Caco-2 (cell line): Measurements from ENCODE around the gene BICDL2. TPM values are rescaled to one million over a fixed set of nuclear protein-coding genes. Genes with fewer than 3 reads are reported as not detected.

Experiments
- BruUV-seq: library from RNA; stranded (reverse); fragments of 400-500 nt; replicated peaks from 2 replicates; lab custom pipeline; 2021; lab: Mats Ljungman, UMichigan
- CTCF ChIA-PET: fragments of 300-600 bp; sonication (Branson Sonifier 250); formaldehyde crosslinking; loops from one replicate; lab custom pipeline; 2022; ENCODE audit warnings: antibody characterized with exemption; lab: Charles Lee
- POLR2A ChIA-PET: fragments of 300-600 bp; sonication (Branson Sonifier 250); formaldehyde crosslinking; loops from one replicate; lab custom pipeline; 2022; ENCODE audit warnings: antibody characterized with exemption; lab: Charles Lee
- DNase-seq, 2 experiments: peaks; one replicate each; pipeline versions ENCODE4 v3.0.0 to v3.0.0-alpha.2; 2020 to 2022
- H3K27me3 ChIP-seq: replicated peaks from 2 replicates; pipeline ENCODE4 v1.6.0; 2011; ENCODE audit warnings: low read length; ENCODE audit not compliant: control insufficient read depth, insufficient read depth
- H3K36me3 ChIP-seq: 2 replicates; pipeline ENCODE4 v1.5.1; 2011; ENCODE audit warnings: low read length; ENCODE audit not compliant: control insufficient read depth, insufficient read depth
- H3K4me1 ChIP-seq: fragments of 250-450 bp; sonication (Bioruptor Pico); 2 replicates; pipeline ENCODE4 v1.5.1; 2020; ENCODE audit warnings: mild to moderate bottlenecking
- H3K4me3 ChIP-seq: 2 replicates; pipeline ENCODE4 v1.5.1; 2011; ENCODE audit warnings: low read depth, mild to moderate bottlenecking, control low read depth, low read length
- H3K9me3 ChIP-seq: fragments of 250-450 bp; sonication (Bioruptor Pico); 2 replicates; pipeline ENCODE4 v1.5.1; 2020; ENCODE audit warnings: mild to moderate bottlenecking, moderate library complexity
- H3K27ac Mint-ChIP-seq: one replicate; pipeline ENCODE4 v1.8.0; 2022; ENCODE audit warnings: mixed read lengths; ENCODE audit not compliant: unreplicated experiment
- H3K27me3 Mint-ChIP-seq: one replicate; pipeline ENCODE4 v1.8.0; 2022; ENCODE audit warnings: mixed read lengths; ENCODE audit not compliant: insufficient read depth, unreplicated experiment
- H3K36me3 Mint-ChIP-seq: one replicate; pipeline ENCODE4 v1.8.0; 2022; ENCODE audit warnings: mild to moderate bottlenecking, mixed read lengths; ENCODE audit not compliant: insufficient read depth, unreplicated experiment
- H3K4me1 Mint-ChIP-seq: one replicate; pipeline ENCODE4 v1.8.0; 2022; ENCODE audit warnings: low read depth, mixed read lengths; ENCODE audit not compliant: unreplicated experiment
- H3K4me3 Mint-ChIP-seq: one replicate; pipeline ENCODE4 v1.8.0; 2022; ENCODE audit warnings: mild to moderate bottlenecking, moderate library complexity, mixed read lengths; ENCODE audit not compliant: unreplicated experiment
- H3K9me3 Mint-ChIP-seq: one replicate; pipeline ENCODE4 v1.8.0; 2022; ENCODE audit warnings: mixed read lengths; ENCODE audit not compliant: unreplicated experiment
- CTCF ChIP-seq, 2 experiments: fragments of 200-600 bp in 1 of 2; IDR thresholded peaks; 1 replicate in 1 of 2; 2 replicates in 1 of 2; pipeline versions ENCODE4 v1.5.1 to v1.8.0; 2011 to 2022; ENCODE audit warnings: antibody characterized with exemption in 1 of 2, control low read depth in 1 of 2, inconsistent platforms in 1 of 2, low read depth in 1 of 2, low read length in 1 of 2, mild to moderate bottlenecking in 1 of 2, moderate library complexity in 1 of 2; ENCODE audit not compliant: insufficient read depth in 1 of 2, severe bottlenecking in 1 of 2, unreplicated experiment in 1 of 2
- intact Hi-C: fragments of 100-400 bp; cut with micrococcal nuclease; formaldehyde crosslinking; loops from one replicate; pipeline ENCODE4 v1.10.0; 2022; ENCODE audit not compliant: unreplicated experiment
- total RNA-seq: library from RNA; stranded (reverse); gene quantifications from 2 replicates; pipeline ENCODE4 v1.2.3, GENCODE V29; 2022

BICDL2 gene
- total RNA-seq, 1 experiment from 2014 or later, result 10.6 TPM

DNA sequence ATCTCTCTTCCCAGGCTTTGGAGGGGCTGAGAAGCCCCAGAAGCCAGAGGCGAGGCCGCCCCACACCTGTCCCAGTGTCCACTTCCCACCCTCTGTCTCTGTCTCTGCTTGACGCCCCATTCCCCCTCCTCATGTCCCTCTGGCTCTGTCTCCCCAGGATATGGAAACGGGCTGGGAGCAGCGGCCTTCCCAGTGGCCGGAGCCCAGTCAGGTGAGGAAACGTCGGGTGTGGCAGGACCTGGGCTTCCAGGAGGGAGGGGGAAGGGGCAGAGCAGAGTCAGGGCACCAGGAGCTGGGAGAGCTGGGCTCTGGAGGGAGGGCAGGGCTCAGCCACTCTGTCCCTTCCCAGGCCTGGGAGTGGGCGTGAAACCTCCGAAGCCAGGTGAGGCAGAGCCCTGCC is 45.9 kb downstream of the BICDL2 start:
- DNase-seq, result no peak
- no peaks in the 10 kb centered on the region for H3K36me3 Mint-ChIP-seq
- no peak overlapping the region for H3K27ac Mint-ChIP-seq
- intact Hi-C loops, result no loop called here
- H3K36me3 ChIP-seq, result no peaks in the 10 kb centered on the region
- H3K4me1 Mint-ChIP-seq, result no peaks in the 10 kb centered on the region
- H3K27me3 ChIP-seq, result no peaks in the 10 kb centered on the region
- no peaks in the 10 kb centered on the region for H3K27me3 Mint-ChIP-seq
- H3K4me3 Mint-ChIP-seq, result no peak overlapping the region
- no peak overlapping the region for H3K4me3 ChIP-seq
- ChIA-PET POLR2A (no interaction called here), CTCF (no interaction called here)
- no peaks in the 10 kb centered on the region for H3K9me3 ChIP-seq
- H3K9me3 Mint-ChIP-seq, result no peaks in the 10 kb centered on the region
- no TSS peak for BruUV-seq
- no peak for TF ChIP-seq CTCF (IDR thresholded peaks at IDR 0.05; ENCODE audit: insufficient read depth in 1 of 2, low read depth in 1 of 2, low read length in 1 of 2, severe bottlenecking in 1 of 2, unreplicated experiment in 1 of 2)
- 0 out of 2 replicates have a peak, but pooled peaks cover 3% of the 10 kb centered on the region for H3K4me1 ChIP-seq

GRCh38 chr16:2988590-2989099 is 48.1 kb downstream of the BICDL2 start:
- Mint-ChIP-seq H3K4me1 (no peaks in the 10 kb centered on the region), H3K36me3 (no peaks in the 10 kb centered on the region), H3K4me3 (no peak overlapping the region), H3K9me3 (no peaks in the 10 kb centered on the region), H3K27ac (no peak overlapping the region), H3K27me3 (no peaks in the 10 kb centered on the region)
- no TSS peak for BruUV-seq
- H3K36me3 ChIP-seq, result no peaks in the 10 kb centered on the region
- intact Hi-C loops, result no loop called here
- 0 out of 2 replicates have a peak, but pooled peaks cover 8% of the 10 kb centered on the region for H3K4me1 ChIP-seq
- ChIA-PET CTCF (no interaction called here), POLR2A (no interaction called here)
- no peak for TF ChIP-seq CTCF (IDR thresholded peaks at IDR 0.05; ENCODE audit: insufficient read depth in 1 of 2, low read depth in 1 of 2, low read length in 1 of 2, severe bottlenecking in 1 of 2, unreplicated experiment in 1 of 2)
- no peaks in the 10 kb centered on the region for H3K9me3 ChIP-seq
- H3K27me3 ChIP-seq, result no peaks in the 10 kb centered on the region
- DNase-seq, result no peak
- no peak overlapping the region for H3K4me3 ChIP-seq

DNA sequence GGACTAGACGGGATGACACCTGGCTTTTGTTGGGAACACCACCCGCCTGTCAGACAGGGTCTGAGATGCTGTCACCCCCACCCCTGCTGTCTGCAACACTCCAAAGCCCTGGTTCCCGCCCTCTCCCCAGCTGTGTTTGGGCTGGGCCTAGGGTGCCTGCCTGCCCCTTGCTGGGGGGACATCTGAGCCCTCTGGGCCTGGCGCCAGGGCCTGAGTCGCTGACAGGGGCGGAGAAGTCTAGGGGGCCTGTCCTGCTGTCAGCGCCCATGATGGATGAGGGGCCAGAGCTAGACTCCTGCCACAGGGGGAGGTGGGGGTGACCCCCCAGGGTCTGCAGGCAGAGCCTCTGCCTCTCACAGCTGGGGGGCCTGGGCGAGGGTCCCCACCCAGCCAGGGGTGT is 48.9 kb downstream of the BICDL2 start:
- H3K27me3 ChIP-seq, result no peaks in the 10 kb centered on the region

More for the DNA sequence above, 48.9 kb downstream of the BICDL2 start:
- intact Hi-C loops, result no loop called here
- H3K9me3 Mint-ChIP-seq, result no peaks in the 10 kb centered on the region
- Histone ChIP-seq H3K4me3 (no peak overlapping the region), H3K4me1 (0 out of 2 replicates have a peak, but pooled peaks cover 8% of the 10 kb centered on the region), H3K36me3 (no peaks in the 10 kb centered on the region), H3K9me3 (no peaks in the 10 kb centered on the region)
- no peak for DNase-seq
- ChIA-PET POLR2A (no interaction called here), CTCF (no interaction called here)
- no peak overlapping the region for H3K27ac Mint-ChIP-seq
- BruUV-seq, result no TSS peak
- H3K4me3 Mint-ChIP-seq, result no peak overlapping the region
- TF ChIP-seq CTCF (IDR thresholded peaks at IDR 0.05; ENCODE audit: insufficient read depth in 1 of 2, low read depth in 1 of 2, low read length in 1 of 2, severe bottlenecking in 1 of 2, unreplicated experiment in 1 of 2), result no peak
- no peaks in the 10 kb centered on the region for H3K4me1 Mint-ChIP-seq
- no peaks in the 10 kb centered on the region for H3K36me3 Mint-ChIP-seq
- no peaks in the 10 kb centered on the region for H3K27me3 Mint-ChIP-seq
